HG03108 (cell line): ENCODE measurements around the gene GHRH.

Experiments used
- ATAC-seq: cut with Tn5 transposase; IDR thresholded peaks from one replicate; pipeline ENCODE4 v1.9.1; 2021; ENCODE audit warnings: moderate library complexity; ENCODE audit not compliant: unreplicated experiment

Gene GHRH

GRCh38 chr20:37240337-37241067 lies 21.1 kb downstream of the GHRH start:
- no peak for ATAC-seq

GRCh38 chr20:37238935-37239451 lies 22.6 kb downstream of the GHRH start:
- no peak for ATAC-seq

- no peak for ATAC-seq
Observed at GRCh38 chr20:37238426-37238825, 23.2 kb downstream of the GHRH start.

GRCh38 chr20:37237656-37238055 lies 24.0 kb downstream of the GHRH start:
- no peak for ATAC-seq

- no peak for ATAC-seq
Observed at GRCh38 chr20:37236462-37236861, 25.2 kb downstream of the GHRH start.

- ATAC-seq, result no peak
Observed at GRCh38 chr20:37235065-37235464, 26.5 kb downstream of the GHRH start.

- no peak for ATAC-seq
Observed at GRCh38 chr20:37234254-37234581, 27.4 kb downstream of the GHRH start.

GRCh38 chr20:37233548-37234253 lies 27.9 kb downstream of the GHRH start:
- no peak for ATAC-seq

- no peak for ATAC-seq
Observed at GRCh38 chr20:37231947-37232630, 29.5 kb downstream of the GHRH start.

GRCh38 chr20:37230200-37230599 lies 31.4 kb downstream of the GHRH start:
- no peak for ATAC-seq

GRCh38 chr20:37229357-37229756 lies 32.3 kb downstream of the GHRH start:
- ATAC-seq, result no peak

- no peak for ATAC-seq
Observed at GRCh38 chr20:37228656-37229055, 33.0 kb downstream of the GHRH start.

GRCh38 chr20:37228082-37228481 lies 33.5 kb downstream of the GHRH start:
- no peak for ATAC-seq

- no peak for ATAC-seq
Observed at GRCh38 chr20:37226889-37227288, 34.7 kb downstream of the GHRH start.

GRCh38 chr20:37225146-37225545 lies 36.5 kb downstream of the GHRH start:
- ATAC-seq, result no peak

GRCh38 chr20:37223053-37223452 lies 38.6 kb downstream of the GHRH start:
- ATAC-seq, result no peak

GRCh38 chr20:37222086-37222485 lies 39.5 kb downstream of the GHRH start:
- ATAC-seq, result no peak

GRCh38 chr20:37220731-37221130 lies 40.9 kb downstream of the GHRH start:
- ATAC-seq, result no peak

GRCh38 chr20:37219751-37220668 lies 41.6 kb downstream of the GHRH start:
- ATAC-seq, result no peak

GRCh38 chr20:37218976-37219375 lies 42.6 kb downstream of the GHRH start:
- no peak for ATAC-seq

- no peak for ATAC-seq
Observed at GRCh38 chr20:37218441-37218840, 43.2 kb downstream of the GHRH start.
